GM12891 (cell line): ENCODE data around the gene LY6G6F.

Experiments
- POLR2A ChIP-seq: IDR thresholded peaks from 2 replicates; pipeline ENCODE4 v1.6.1; 2011; ENCODE audit warnings: low read depth, low read length, control low read depth
- POLR2AphosphoS5 ChIP-seq: IDR thresholded peaks from 2 replicates; pipeline ENCODE4 v1.6.1; 2011; ENCODE audit warnings: low read depth, low read length, control low read depth
- TAF1 ChIP-seq: IDR thresholded peaks from 2 replicates; pipeline ENCODE4 v1.6.1; 2011; ENCODE audit warnings: low read depth, low read length, control low read depth

- TF ChIP-seq POLR2A (no peak), TAF1 (no peak), POLR2AphosphoS5 (no peak)
These were observed 20.2 kb upstream of the LY6G6F start for GRCh38 chr6:31686483-31686882.
